HG03457 (cell line): ENCODE measurements around the gene CBLL1.

Source experiments
- ATAC-seq: cut with Tn5 transposase; IDR thresholded peaks from one replicate; pipeline ENCODE4 v1.9.1; 2021; ENCODE audit warnings: moderate number of reproducible peaks; ENCODE audit not compliant: unreplicated experiment

The CBLL1 gene

DNA sequence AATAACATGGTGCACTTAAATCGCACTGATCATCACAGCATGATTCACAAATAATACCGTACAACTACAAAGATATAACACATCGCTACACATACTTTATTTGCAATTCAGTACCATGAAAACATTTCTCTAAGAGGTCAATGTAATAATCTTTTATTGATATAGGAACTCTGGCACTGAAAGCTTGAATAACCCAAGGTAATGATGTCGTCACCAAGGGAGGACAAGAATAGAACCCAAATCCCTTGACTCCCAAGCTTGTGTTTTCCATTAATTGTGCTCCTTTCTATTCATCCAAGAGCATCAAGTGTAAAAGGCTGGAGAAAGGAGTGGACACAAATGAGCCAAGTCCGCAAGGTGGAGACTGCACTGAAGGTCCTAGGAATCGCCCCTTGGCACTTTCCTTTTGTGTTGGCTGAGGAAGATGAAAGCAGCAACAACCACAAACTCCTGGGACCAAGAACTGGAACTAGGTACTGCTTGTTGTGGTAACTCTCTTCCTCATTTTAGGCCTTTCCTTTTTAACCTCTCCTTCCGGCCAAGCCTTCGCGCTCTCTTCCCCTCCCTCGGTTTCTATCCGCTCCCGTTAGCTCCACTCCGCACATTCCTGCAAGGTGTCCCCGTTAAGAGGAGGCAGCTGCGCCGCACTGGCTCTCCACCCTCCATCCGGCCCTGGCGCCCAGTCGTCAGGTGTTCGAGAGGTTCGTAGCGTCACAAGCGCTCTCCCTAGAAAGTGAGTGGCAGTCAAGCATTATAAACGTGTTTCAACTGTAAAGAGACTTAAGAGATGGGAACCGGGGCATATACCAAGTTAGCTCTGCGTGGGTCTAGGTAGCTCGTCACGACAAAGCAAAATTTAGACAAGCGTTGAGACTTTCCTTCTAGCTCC lies 1.0 kb upstream of the CBLL1 start:
- ATAC-seq = peak; percentile 21

DNA sequence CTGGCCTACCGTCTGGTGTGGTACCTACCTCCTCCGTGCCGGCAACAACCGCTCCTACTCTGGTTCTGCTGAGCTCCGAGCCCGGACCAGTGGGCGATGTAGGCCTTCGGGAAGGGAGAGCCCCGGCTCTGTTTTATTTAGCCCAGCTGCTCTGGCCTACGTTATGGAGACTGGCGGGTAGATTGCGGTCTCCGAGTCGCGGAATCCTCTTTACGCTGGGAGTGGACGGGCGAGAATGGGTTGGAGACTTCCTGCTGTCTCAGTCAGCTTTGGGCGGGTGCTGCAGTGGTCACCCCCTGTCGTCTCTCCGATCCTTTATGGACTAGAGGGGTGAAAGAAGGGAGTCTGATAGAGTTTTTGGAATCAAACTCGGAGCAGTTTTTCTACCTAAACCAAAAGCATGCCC lies 406 bp downstream of the CBLL1 start:
- peak; percentile 28 for ATAC-seq

DNA sequence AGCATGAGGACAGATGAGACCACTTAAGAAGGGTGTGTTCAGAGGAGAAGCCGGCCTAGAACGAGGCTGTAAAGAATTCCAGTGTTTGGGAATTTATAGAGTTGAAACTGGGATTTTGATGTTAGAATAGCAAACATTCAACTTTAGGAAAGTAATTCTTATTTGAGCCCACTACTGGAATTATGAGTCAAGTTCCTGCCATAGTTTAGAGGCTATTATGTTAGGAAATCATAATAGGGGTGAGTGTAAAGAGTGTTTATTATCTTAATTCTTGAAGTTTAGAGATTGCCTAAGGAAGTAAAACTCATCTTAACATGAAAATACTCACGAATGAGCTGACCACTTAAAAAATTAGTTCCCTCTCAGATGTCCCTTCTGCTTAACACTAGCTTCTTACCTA lies 2.1 kb downstream of the CBLL1 start:
- ATAC-seq = no peak

DNA sequence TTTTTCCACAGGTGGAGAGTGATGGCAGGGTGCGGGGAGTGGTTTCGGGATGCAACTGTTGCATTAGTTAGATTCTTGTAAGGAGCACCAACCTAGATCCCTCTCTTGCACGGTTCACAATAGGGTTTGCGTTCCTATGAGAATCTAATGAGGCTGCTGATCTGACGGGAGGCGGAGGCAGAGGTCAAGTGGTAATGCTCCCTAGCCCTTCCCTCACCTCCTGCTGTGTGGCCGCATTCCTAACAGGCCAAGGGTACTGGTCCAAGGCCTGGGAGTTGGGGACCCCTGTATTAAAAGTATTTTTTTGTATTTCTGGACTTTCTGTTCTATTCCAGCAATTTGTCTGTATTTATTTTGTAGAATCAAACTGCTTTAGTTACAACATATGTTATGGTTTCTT lies 7.2 kb downstream of the CBLL1 start:
- no peak for ATAC-seq

DNA sequence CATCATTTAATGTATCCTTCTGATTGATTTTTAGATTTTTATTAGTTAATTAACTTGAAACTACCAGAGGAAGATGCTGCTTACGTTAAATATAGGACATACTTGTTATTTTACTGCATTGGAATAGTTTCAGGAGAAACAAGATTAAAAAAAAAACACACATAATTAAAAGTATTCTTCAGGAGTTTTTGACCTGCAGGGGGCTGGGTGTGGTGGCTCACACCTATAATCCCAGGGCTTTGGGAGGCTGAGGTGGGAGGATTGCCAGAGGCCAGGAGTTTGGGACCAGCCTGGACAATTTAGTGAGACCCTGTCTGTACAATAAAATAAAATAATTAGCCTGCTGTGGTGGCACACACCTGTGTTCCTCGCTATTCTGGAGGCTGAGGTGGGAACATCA lies 10.7 kb downstream of the CBLL1 start:
- ATAC-seq = no peak

DNA sequence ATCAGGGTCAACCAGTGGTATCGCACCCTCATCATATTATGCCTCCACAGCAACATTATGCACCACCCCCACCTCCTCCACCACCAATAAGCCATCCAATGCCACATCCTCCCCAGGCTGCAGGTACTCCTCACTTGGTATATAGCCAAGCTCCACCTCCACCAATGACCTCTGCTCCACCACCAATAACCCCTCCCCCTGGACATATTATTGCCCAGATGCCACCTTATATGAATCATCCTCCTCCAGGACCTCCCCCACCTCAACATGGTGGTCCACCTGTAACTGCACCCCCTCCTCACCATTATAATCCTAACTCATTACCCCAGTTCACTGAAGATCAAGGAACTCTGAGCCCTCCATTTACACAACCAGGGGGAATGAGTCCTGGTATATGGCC lies 14.7 kb downstream of the CBLL1 start:
- no peak for ATAC-seq

DNA sequence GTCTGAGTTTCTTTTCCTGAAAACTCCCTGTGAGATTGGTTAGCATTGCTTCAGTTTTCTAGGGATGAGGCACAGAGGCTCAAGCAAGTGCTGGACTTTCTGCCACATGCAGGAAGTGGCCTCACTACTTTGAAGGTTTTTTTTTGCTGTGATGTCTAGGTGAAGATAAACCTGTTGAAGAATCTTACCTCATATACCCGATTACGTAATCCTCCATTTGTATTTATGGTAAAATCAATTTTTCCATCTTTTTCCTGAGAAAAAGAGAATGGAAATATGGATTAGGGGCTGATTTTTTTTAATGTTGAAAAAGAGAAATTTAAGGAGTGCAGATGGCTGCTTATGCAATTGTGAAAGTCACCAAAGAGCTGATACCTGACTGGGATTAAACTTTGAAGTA lies 23.4 kb downstream of the CBLL1 start:
- ATAC-seq = no peak

DNA sequence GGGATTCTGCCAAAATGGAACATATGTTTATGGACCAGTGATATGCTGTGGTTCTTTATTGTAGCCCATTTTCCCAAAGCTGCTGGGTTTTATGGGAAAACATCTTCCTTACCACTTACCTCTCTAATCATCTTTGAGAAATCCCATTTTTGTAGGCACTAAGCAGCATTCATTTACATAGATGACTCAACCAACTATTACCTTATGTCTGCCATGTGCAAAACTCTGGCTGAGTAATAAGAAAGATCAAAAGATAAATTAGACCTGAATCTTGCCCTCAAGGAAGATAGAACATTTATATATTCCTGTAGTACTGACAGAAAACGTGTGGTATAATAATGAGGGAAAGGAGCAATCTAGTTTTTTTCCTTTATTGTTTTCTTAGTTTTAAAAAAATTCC lies 24.3 kb downstream of the CBLL1 start:
- ATAC-seq = no peak

DNA sequence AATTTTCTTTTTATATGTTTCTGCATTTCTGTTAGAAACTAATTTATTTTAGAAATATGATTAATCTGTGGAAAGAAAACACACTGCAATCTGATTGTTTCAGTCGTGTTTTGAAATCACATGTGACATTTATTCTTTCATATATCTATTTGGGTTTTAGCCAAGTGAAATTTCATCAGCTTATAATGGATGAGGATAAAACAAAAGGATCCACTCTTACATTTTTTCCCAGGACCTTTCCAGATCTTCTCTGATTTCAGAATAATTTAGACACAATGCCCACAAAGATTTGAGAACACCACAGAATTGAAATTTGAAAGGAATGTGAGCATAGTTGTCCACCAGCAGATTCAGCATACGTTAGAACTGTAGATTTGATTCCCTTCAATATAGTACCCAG lies 29.1 kb downstream of the CBLL1 start:
- ATAC-seq = no peak

DNA sequence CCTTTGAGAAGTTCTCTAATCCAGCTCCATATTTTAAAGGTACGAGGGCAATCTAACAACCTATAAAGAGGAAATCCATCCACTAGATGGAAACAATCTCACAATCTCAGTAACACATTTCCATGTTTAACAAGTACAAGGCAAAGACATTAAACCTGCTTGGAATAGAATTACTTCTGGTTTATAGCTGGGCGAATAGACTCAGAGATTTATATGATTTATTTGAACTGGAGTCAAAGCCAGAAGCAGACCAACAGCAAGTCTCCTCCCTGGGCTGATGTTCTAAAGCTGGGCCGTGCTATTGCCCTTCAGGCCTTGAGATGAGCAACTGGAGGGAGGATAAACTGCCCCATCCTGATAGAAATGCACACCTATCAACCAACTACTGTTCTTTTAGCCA lies 33.8 kb downstream of the CBLL1 start:
- no peak for ATAC-seq

DNA sequence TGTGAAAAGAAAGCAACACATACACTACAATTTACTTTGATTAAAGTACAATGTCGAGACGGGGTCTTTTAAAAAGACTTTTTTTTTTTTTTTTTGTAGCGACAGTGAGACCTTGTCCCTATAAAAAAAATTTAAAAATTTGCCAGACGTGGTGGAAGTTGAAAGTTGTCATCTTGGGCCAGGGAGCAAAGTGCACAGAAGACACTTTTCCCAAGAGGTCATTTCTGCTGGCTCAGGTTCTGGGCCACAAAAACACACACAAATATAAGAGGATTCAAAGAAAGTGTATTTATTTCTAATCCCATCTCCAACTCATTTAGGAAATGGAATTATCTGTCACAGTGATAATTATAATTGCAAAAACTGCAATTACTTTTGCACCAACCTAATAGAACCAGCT lies 34.3 kb downstream of the CBLL1 start:
- no peak for ATAC-seq

DNA sequence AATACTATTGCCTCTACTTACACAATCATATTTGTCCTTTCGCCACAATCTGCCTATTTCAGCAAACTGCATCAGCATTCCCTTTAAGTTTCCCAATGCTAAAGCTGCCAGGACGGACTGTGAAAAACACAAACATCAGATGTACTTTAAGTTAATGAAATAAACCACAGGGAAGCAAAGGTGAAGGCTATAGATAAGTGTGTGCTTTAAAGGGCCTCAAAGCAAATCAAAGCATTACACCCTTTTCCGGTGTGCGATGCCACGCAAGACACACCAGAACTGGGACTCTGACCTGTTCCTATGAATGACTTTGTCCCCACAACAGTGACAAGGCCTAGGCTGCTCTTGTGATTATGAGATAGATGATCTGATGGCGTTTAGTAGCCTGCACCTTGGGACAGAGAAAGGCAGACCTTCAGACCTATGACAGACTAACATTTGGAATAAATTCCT lies 35.7 kb downstream of the CBLL1 start:
- no peak for ATAC-seq

DNA sequence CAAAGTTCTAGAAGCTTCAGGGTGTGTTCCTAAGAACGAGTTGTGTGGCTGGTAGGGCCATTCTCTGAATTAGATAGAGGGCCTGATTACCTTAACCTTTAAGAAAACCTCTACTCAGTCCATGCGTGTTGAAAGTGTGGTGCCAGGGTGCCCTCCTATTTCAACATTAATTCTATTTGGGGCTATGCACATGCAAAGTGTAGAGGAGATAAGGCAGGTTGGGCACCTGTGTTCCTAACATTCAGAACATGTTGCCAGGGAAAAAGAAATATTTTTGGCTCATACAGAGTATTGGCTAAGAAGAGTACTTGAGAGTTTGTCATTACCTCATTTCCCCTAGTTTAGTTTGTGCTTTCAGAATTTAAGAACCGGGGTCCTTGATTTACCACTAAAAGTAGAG lies 38.4 kb downstream of the CBLL1 start:
- ATAC-seq = no peak

DNA sequence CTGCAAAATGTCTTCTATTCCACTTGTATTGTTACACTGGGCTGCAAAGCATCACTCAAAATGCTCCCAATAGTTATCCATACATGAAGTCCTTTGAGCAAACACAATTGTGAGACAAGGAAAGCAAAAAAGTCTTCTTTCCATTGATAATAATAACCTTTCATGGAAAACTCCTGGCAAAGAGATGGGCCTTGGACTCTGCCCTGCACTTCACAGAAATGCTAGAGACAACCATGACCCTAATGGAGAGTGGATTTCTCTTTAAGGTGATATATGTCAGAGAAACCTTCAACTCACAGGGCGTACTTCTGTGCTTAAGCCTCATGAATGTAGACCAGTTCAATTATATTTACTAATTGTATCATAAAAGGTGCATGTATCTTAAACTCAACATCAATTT lies 39.7 kb downstream of the CBLL1 start:
- ATAC-seq = no peak

DNA sequence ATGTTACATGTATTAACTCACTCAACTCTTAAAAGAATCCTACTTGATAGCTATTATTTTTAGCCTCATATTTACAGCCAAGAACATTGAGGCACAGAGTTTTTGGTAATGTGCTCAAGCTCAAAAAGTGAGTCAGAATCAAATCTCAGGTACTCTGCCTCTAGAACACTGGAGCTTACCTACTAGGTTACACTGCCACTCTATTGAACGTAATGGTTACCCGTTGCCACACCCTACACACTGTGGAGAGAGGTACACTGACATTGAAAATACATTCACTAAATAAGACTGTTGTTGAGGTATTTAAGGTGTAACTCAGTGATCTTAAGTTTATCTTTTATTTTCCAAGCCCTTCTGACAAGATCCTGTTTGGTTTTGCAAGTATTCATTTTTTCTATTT lies 41.2 kb downstream of the CBLL1 start:
- ATAC-seq = no peak

DNA sequence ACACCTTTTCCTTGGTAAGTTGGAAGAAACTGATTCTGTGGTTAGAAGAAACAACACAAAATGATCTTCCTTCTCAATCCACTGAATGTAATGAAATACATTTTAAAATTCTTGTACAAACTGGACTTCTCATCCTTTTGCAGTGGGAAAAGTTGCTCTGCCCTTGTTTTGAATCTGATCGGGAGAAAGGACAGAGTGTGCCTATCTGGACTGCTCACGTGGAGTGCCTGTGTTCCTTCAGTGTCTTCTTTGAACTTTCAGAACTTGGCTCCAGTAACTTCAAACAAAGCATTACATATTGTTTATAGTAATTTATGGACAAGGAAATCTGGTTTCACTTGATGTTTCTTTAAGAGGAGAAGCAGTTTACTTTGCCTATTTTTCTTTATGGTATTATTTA lies 42.0 kb downstream of the CBLL1 start:
- ATAC-seq = no peak

DNA sequence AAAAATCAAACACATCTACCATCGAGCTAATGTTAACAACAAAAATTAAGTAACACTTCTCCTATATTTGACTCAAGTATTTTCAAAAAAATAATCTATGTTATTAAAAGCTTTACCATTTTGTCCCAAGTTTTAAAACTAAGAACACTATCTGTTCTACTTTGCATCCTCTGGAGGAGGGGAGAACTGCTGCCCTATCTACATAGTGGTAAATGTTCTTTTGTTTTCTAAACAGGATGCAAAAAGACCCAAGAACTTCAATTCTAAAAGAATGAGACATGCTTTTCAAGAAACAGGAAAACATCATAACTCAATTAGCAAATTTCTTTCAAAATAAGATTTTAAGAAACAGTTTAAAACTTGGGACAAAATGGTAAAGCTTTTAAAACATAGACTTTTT lies 44.3 kb downstream of the CBLL1 start:
- no peak for ATAC-seq

DNA sequence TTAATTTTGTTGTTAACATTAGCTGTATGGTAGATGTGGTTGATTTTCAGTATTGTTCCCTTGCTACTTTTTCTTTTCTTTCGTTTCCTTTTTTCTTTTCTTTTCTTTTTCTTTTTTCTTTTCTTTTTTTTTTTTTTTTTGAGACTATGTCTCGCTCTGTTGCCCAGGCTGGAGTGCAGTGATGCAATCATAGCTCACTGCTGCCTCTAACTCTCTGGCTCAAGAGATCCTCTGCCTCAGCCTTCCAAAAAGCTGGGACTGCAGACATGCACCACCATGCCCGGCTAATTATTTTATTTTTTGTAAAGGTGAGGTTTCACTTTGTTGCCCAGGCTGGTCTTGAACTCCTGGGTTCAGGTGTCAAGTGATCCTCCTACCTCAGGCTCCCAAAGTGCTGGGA lies 44.7 kb downstream of the CBLL1 start:
- ATAC-seq = no peak

DNA sequence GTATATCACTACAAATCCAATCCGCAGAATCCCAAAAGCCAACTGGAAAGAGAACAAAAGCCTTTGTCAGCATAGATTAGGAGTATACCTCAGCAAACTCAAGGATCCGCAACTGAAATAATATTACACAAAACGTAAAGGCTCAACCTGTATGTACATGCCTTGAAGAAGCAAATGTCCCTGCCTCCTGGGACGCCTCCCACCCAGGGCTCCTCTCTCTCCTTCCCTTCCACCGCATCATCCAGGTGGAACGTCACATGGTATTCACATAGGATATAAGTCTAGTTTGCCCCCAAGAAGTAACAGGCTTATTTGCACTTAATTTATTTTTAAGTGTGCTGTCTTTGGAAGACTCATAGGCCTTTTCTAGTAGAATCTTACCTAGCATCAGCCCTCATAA lies 45.7 kb downstream of the CBLL1 start:
- no peak for ATAC-seq

DNA sequence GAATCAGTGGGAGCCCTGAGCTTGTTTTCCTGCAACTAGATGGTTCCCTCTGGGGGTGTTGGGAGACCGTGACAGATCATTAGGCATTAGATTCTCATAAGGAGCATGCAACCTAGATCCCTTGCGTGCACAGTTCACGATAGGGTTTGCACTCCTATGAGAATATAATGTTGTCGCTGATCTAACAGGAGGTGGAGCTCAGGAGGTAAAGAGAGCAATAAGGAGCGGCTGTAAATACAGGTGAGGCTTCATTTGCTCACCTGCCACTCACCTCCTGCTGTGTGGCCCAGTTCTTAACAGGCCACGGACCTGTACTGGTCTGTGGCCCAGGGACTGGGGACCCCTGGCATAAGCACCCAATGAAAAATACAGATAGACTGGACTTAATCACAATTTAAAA lies 48.4 kb downstream of the CBLL1 start:
- ATAC-seq = no peak

DNA sequence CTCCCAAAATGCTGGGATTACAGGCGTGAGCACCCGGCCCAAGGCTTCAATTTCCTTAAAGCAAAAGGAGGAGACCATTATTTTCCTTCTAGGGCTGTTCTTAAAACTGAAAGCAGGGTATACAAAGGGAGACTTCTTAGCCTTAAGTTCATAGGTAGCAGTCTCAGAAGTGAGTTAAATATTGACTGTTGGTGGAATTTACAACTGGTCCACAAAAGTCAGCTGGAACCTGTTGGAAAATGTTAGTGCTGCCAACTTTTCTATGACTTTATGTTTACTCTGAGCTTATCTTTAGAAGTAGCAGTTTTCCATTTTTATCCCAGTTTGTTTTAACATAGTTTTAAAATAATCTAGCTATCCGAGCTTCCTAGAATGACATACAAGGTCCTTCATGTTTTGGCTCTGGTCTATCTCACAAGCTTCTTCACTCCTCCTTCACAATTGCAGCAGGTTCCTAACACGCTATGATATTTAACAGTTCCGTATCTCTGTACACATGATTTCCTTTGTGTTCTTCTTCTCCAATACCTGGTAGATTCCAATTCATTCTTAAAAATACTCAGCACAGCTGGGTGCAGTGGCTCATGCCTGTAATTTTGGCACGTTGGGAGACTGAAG lies 55.8 kb downstream of the CBLL1 start:
- no peak for ATAC-seq

DNA sequence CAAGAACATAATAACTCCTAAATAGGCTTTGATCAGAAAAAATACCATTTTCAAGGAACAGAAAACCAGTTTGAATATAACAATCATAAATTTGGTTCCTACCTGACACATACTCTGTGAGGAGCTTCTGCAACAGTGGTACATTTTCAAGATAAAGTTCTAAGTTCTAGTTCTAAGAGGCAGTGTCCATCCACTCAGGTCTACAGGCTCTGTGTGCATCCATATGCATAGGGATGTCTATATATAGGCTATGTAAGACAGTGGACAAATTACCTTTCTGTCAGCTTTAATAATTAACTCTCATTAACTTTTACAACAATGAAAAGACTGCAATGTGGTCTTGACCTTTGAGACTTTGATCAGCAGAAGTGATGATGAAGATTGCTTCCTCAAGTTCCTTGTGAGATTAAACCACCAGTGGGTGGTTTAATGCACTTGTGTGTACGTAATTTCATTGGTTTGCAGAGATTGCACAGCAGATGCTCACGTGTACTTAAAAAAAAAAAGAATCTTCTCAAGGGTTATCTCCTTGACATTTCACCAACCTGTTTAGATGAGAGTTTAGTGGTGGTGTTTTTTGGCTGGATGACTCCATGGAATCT lies 59.2 kb downstream of the CBLL1 start, which contains the start of gene SLC26A3:
TSS of gene SLC26A3 (minus strand) at position 215 of the 602 bp plus-strand sequence. CDS start 8,714 bp downstream, outside the sequence.
- no peak for ATAC-seq
